HG03520 (cell line): ENCODE measurements around the gene RPS6KA4.
"Not testable (repeated sequence)": the region's sequence is repeated elsewhere in the genome, so short reads cannot be mapped to it uniquely, and the experiment has no call there.

Experiments used
- ATAC-seq: cut with Tn5 transposase; IDR thresholded peaks from one replicate; pipeline ENCODE4 v1.9.1; 2021; ENCODE audit warnings: mild to moderate bottlenecking, moderate library complexity; ENCODE audit not compliant: unreplicated experiment

Gene RPS6KA4

DNA sequence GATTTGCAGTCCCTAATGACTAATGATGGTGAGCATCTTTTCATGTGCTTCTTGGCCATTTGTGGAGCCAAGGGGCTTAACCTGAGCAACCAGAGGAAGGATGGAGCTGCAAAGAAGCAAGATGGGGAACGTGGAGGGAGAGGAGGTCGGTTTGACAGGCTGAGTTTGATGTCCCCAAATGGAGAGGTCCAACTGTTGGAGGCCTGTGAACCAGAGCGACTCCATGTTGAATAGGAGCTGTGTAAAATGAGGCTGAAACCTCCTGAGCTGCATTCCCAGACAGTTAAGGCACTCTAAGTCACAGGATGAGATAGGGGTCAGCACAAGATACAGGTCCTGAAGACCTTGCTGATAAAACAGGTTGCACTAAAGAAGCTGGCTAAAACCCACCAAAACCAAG is 54.5 kb downstream of the RPS6KA4 start:
- ATAC-seq: no peak

DNA sequence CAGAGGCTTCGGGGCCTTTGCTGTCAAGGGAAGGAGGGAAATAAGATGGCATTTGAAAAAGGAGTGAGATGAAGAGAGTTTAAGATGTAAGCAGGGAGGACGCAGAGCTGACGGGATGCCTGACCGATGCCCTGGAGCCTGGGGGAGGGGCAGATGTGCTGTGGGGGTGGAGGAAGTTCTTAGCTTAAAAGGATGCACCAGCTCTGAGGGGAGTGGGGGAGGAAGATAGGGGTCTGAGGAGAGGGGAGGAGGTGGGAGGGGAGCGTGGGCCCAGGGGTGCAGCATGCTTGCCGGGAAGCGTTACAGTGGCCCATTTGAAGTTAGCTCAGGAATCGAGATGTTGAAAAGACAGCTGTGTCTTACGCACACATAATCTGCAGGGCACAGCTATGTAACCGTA is 56.3 kb downstream of the RPS6KA4 start:
- ATAC-seq: no peak

DNA sequence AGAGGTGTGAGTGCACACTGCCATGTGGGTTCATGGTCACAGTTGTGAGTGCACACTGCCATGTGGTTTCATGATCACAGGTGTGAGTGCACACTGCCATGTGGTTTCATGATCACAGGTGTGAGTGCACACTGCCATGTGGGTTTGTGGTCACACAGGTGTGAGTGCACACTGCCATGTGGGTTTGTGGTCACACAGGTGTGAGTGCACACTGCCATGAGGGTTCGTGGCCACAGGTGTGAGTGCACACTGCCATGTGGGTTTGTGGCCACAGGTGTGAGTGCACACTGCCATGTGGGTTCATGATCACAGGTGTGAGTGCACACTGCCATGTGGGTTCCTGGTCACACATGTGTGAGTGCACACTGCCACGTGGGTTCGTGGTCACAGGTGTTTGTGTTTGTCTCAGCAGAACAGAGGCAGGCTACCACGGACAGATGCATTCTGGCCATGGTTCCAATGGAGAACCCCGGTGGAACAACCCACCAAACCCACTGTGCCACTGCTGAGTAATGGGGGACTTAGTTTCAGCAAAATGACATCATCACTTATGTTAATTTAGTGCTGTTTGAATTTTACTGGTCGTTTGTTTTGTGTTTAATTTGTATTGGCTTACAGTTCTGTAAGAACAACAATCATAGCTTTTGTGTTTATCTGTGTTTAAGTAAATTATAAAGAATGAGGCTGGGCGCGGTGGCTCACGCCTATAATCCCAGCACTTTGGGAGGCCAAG is 57.2 kb downstream of the RPS6KA4 start:
- no peak for ATAC-seq

DNA sequence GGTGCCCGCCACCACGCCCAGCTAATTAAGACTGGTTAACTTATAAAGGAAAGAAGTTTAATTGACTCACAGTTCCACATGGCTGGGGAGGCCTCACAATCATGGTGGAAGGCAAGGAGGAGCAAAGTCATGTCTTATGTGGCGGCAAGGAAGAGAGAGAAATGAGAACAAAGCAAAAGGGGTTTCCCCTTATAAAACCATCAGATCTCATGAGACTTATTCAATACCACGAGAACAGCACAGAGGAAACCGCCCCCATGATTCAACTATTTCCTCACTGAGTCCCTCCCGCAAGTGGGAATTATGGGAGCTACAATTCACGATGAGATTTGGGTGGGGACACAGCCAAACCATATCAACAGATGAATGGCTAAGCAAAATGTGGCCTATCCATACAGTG is 59.3 kb downstream of the RPS6KA4 start:
- not testable (repeated sequence) for ATAC-seq

DNA sequence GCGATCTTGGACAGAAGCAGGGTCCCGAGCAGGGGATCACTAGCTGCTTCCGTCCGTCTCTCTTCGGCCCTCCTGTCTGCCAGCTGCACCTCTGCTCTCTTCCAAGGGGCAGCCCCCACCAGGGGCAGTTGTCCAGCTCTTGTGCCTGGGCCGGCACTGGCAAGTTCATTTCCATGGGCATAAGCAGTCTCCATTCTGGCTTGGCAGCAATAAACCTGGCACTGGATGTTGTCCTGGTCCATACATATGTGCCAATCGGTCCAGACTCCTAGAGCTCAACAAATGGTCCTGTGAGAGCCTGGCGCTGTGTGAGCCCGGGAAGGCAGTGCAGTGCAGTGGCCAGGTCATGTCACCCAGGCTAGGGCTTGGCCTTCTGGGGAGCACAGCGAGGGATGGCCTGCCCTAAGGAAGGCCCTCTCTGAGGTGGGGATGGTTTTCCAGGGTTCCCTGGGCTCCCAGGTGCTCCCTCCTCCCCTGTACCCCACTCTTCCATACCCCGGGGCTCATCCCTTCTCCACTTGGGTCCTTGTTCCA is 60.4 kb downstream of the RPS6KA4 start:
- ATAC-seq: no peak

DNA sequence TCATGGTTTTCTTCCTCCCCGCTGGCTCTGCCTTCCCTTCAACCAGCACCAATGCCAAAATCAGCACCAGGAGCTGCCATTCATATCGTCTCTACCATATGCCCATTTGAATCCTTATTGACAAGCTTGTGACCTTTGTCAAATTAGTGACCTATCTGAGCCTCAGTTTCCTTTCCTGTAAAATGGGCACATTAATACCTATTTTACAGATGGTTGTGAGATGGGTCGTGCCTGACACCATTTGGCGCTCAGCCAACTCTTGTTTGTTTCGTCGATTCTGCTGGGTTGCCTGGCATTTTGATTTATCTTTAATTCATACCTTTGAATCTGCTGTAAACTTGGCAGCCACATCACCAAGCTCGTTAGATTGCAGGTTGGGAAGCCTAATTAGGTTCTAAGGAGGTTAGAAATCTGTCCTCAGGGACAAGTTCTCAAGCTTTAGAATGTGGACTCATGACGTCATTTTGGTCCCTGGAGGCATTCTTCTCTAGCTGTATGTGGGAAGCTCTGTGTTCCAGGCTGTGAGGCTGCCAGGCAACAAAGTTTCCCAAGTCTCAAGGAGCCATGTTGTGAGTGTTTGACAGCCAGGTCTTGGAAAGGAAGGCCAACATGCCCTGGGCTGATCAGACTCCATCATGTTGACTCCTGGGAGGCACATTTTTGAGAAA is 61.0 kb downstream of the RPS6KA4 start:
- ATAC-seq: no peak
